Esophagus squamous epithelium (tissue), 5 donors: Measurements from ENCODE around the gene ERCC4. TPM values are rescaled to one million over a fixed set of nuclear protein-coding genes. Genes with fewer than 3 reads are reported as not detected.
"Not testable (repeated sequence)": the region's sequence is repeated elsewhere in the genome, so short reads cannot be mapped to it uniquely, and the experiment has no call there.

Experiments
- DNase-seq: peaks from one replicate; lab custom pipeline; 2025; lab: John Stamatoyannopoulos, UW
- H3K27ac ChIP-seq, 4 donors: fragments of 200-600 bp; sonication (generic); one replicate each; pipeline ENCODE4 v1.5.1; 2016 to 2019; ENCODE audit warnings: mild to moderate bottlenecking in 1 of 4
- H3K27me3 ChIP-seq, 4 donors: fragments of 200-600 bp; sonication (generic); 1 replicate in 3 of 4; 2 replicates in 1 of 4; pipeline versions ENCODE4 v1.5.1 to v1.6.0; 2017 to 2021; ENCODE audit warnings: antibody characterized with exemption in 1 of 4
- H3K36me3 ChIP-seq, 3 donors: fragments of 200-600 bp; sonication (generic); one replicate each; pipeline ENCODE4 v1.5.1; 2016 to 2019
- H3K4me1 ChIP-seq, 3 donors: fragments of 200-600 bp; sonication (generic); one replicate each; pipeline ENCODE4 v1.5.1; 2017 to 2019
- H3K4me3 ChIP-seq, 4 donors: fragments of 200-600 bp; sonication (generic); 1 replicate in 3 of 4; 2 replicates in 1 of 4; pipeline ENCODE4 v1.5.1; 2016 to 2019; ENCODE audit warnings: mild to moderate bottlenecking in 2 of 4, moderate library complexity in 1 of 4
- H3K9me3 ChIP-seq, 3 donors: fragments of 200-600 bp; sonication (generic); one replicate each; pipeline ENCODE4 v1.5.1; 2016 to 2019
- CTCF ChIP-seq, 6 experiments: fragments of 450-650 bp in 4 of 6; fragments of 200-600 bp in 2 of 6; sonication (generic) in 2 of 6; IDR thresholded peaks; one replicate each; pipeline ENCODE4 v1.5.1; 2016 to 2019; ENCODE audit warnings: antibody characterized with exemption in 6 of 6, mild to moderate bottlenecking in 4 of 6, moderate library complexity in 4 of 6
- POLR2A ChIP-seq, 4 donors: fragments of 450-650 bp; IDR thresholded peaks; one replicate each; pipeline ENCODE4 v1.6.1; 2017; ENCODE audit warnings: antibody characterized with exemption in 4 of 4, mild to moderate bottlenecking in 4 of 4, moderate library complexity in 3 of 4
- WGBS, 2 donors: methylation state at CpG; one replicate each; pipeline ENCODE4 v1.1.5; 2018; 5-methylcytosine and 5-hydroxymethylcytosine counted together
- intact Hi-C: fragments of 100-400 bp; cut with DNase I; formaldehyde crosslinking; loops from one replicate; pipeline ENCODE4 v1.15.0; 2022
- total RNA-seq, 4 donors: library from RNA; depleted of rRNA; stranded (reverse); fragments of >200 nt; gene quantifications; one replicate each; pipeline ENCODE4 v1.1.0, GENCODE V29; 2016
- donor health status: DM: yes; HTN: yes; CAD: no.

The ERCC4 gene
- total RNA-seq, 4 donors from 2014 or later, result 4.4 to 8.2 (median 4.8) TPM

- H3K27me3 ChIP-seq, result peaks cover 0 to 14% (median 0%) of the 10 kb centered on the region in 4 donors
- H3K27ac ChIP-seq, result no peak overlapping the region
- WGBS, 2 donors, result 41 to 72% methylated on average over 3 of the region's 3 CpGs
- TF ChIP-seq POLR2A (IDR thresholded peaks at IDR 0.05), result no peak
- no peak for TF ChIP-seq CTCF (IDR thresholded peaks at IDR 0.05)
- peaks cover 0 to 9% (median 0%) of the 10 kb centered on the region in 3 donors for H3K9me3 ChIP-seq
- no peak overlapping the region for H3K4me3 ChIP-seq
- DNase-seq, result no peak
- intact Hi-C loops, result no loop called here
- no peaks in the 10 kb centered on the region for H3K36me3 ChIP-seq
- H3K4me1 ChIP-seq, result peaks cover 0 to 5% (median 0%) of the 10 kb centered on the region in 3 donors
These were observed 36.1 kb upstream of the ERCC4 start for GRCh38 chr16:13883881-13884280.

- Histone ChIP-seq H3K27me3 (peaks cover 0 to 19% (median 0%) of the 10 kb centered on the region in 4 donors), H3K9me3 (peaks cover 0 to 9% (median 0%) of the 10 kb centered on the region in 3 donors), H3K27ac (no peak overlapping the region), H3K4me3 (no peak overlapping the region), H3K36me3 (no peaks in the 10 kb centered on the region), H3K4me1 (peaks cover 0 to 5% (median 0%) of the 10 kb centered on the region in 3 donors)
- no peak for DNase-seq
- TF ChIP-seq POLR2A (IDR thresholded peaks at IDR 0.05), result no peak
- TF ChIP-seq CTCF (IDR thresholded peaks at IDR 0.05), result no peak
- 29 to 36% methylated on average over 6 of the region's 6 CpGs for WGBS, 2 donors
- intact Hi-C loops, result no loop called here
These were observed 34.3 kb upstream of the ERCC4 start for GRCh38 chr16:13885700-13886099.

GRCh38 chr16:13886608-13887007, 33.3 kb upstream of the ERCC4 start:
- WGBS, 2 donors, result 78 to 84% methylated on average over 5 of the region's 5 CpGs
- Histone ChIP-seq H3K4me1 (peaks cover 0 to 5% (median 0%) of the 10 kb centered on the region in 3 donors), H3K27me3 (peaks cover 0 to 22% (median 0%) of the 10 kb centered on the region in 4 donors), H3K36me3 (no peaks in the 10 kb centered on the region), H3K9me3 (peaks cover 0 to 9% (median 0%) of the 10 kb centered on the region in 3 donors), H3K4me3 (no peak overlapping the region), H3K27ac (no peak overlapping the region)
- no peak for DNase-seq
- TF ChIP-seq POLR2A (IDR thresholded peaks at IDR 0.05) (no peak), CTCF (IDR thresholded peaks at IDR 0.05) (no peak)
- intact Hi-C loops, result no loop called here

- H3K9me3 ChIP-seq, H3K27ac ChIP-seq, intact Hi-C loops, DNase-seq, H3K36me3 ChIP-seq, H3K4me3 ChIP-seq, H3K4me1 ChIP-seq: not testable (repeated sequence)
- peaks cover 0 to 22% (median 0%) of the 10 kb centered on the region in 4 donors for H3K27me3 ChIP-seq
- WGBS, 2 donors, result 80% methylated on average over 1 of the region's 22 CpGs; no CpG with 5 or more reads in 1 of the 2 donors
These were observed 30.6 kb upstream of the ERCC4 start for GRCh38 chr16:13889323-13889722.

GRCh38 chr16:13892301-13892700, 27.7 kb upstream of the ERCC4 start:
- intact Hi-C loops, result no loop called here
- no peak overlapping the region for H3K4me3 ChIP-seq

More at GRCh38 chr16:13892301-13892700, 27.7 kb upstream of the ERCC4 start:
- H3K9me3 ChIP-seq, result peaks cover 0 to 8% (median 0%) of the 10 kb centered on the region in 3 donors
- H3K4me1 ChIP-seq, result no peaks in the 10 kb centered on the region
- no peak for DNase-seq
- TF ChIP-seq CTCF (IDR thresholded peaks at IDR 0.05) (no peak), POLR2A (IDR thresholded peaks at IDR 0.05) (no peak)
- 25 to 35% methylated on average over 2 of the region's 4 CpGs for WGBS, 2 donors
- H3K36me3 ChIP-seq, result no peaks in the 10 kb centered on the region
- peaks cover 0 to 15% (median 0%) of the 10 kb centered on the region in 4 donors for H3K27me3 ChIP-seq
- H3K27ac ChIP-seq, result no peak overlapping the region
